Lower leg skin (tissue), 3 donors: Measurements from ENCODE around the gene BUD13.

ENCODE experiments used
- CTCF ChIP-seq, 3 donors: fragments of 450-650 bp; IDR thresholded peaks; one replicate each; pipeline ENCODE4 v1.5.1; 2016; ENCODE audit warnings: antibody characterized with exemption in 3 of 3, mild to moderate bottlenecking in 3 of 3, moderate library complexity in 2 of 3
- POLR2A ChIP-seq, 2 donors: fragments of 450-650 bp; IDR thresholded peaks; one replicate each; pipeline ENCODE4 v1.6.1; 2016 to 2017; ENCODE audit warnings: antibody characterized with exemption in 2 of 2, mild to moderate bottlenecking in 1 of 2, moderate library complexity in 1 of 2

GRCh38 chr11:116725434-116726221 lies 47.2 kb downstream of the BUD13 start:
- TF ChIP-seq CTCF (IDR thresholded peaks at IDR 0.05) = no peak
- no peak for TF ChIP-seq POLR2A (IDR thresholded peaks at IDR 0.05)
